OCI-LY7 (cell line): ENCODE results near the gene COPZ1. TPM values are rescaled to one million over a fixed set of nuclear protein-coding genes. Genes with fewer than 3 reads are reported as not detected.

Experiments
- BruUV-seq: library from RNA; stranded (reverse); fragments of 400-500 nt; replicated peaks from 2 replicates; lab custom pipeline; 2021; lab: Mats Ljungman, UMichigan
- CTCF ChIA-PET: fragments of 300-600 bp; sonication (Branson Sonifier 250); formaldehyde crosslinking; loops from one replicate; lab custom pipeline; 2022; ENCODE audit warnings: antibody characterized with exemption; ENCODE audit not compliant: unreplicated experiment; lab: Charles Lee
- POLR2A ChIA-PET: fragments of 300-600 bp; sonication (Branson Sonifier 250); formaldehyde crosslinking; loops from one replicate; lab custom pipeline; 2022; ENCODE audit warnings: antibody characterized with exemption; lab: Charles Lee
- DNase-seq: peaks from one replicate; pipeline ENCODE4 v3.0.0-alpha.2; 2015; ENCODE audit warnings: low spot score
- H2AFZ ChIP-seq: fragments of 200-600 bp; sonication (generic), shearing (Covaris generic); 2 replicates; pipeline ENCODE4 v1.6.1; 2014; ENCODE audit warnings: mild to moderate bottlenecking, antibody characterized with exemption, low read length, moderate library complexity
- H3K27ac ChIP-seq: fragments of 200-600 bp; sonication (generic); 2 replicates; pipeline ENCODE4 v1.5.1; 2014; ENCODE audit warnings: mixed run types, low read depth, mild to moderate bottlenecking, moderate library complexity, low read length, inconsistent platforms; ENCODE audit not compliant: poor library complexity, severe bottlenecking
- H3K36me3 ChIP-seq: fragments of 200-600 bp; sonication (generic); 2 replicates; pipeline ENCODE4 v1.6.1; 2014; ENCODE audit warnings: mild to moderate bottlenecking, antibody characterized with exemption, low read length, moderate library complexity, mixed read lengths; ENCODE audit not compliant: insufficient read depth
- H3K4me1 ChIP-seq: fragments of 200-600 bp; sonication (generic); 2 replicates; pipeline ENCODE4 v1.5.1; 2014; ENCODE audit warnings: mild to moderate bottlenecking, low read length; ENCODE audit not compliant: insufficient read depth, poor library complexity, severe bottlenecking
- H3K4me2 ChIP-seq: fragments of 200-600 bp; sonication (generic); 2 replicates; pipeline ENCODE4 v1.6.1; 2014; ENCODE audit warnings: mild to moderate bottlenecking, low read length
- H3K4me3 ChIP-seq: fragments of 200-600 bp; sonication (generic); 2 replicates; pipeline ENCODE4 v1.5.1; 2014; ENCODE audit warnings: mild to moderate bottlenecking, low read depth, low read length; ENCODE audit not compliant: poor library complexity, severe bottlenecking
- H3K79me2 ChIP-seq: fragments of 200-600 bp; sonication (generic); 2 replicates; pipeline ENCODE4 v1.6.1; 2016; ENCODE audit warnings: low read depth, mild to moderate bottlenecking, low read length, moderate library complexity, mixed read lengths; ENCODE audit not compliant: insufficient read depth
- H3K9me2 ChIP-seq: fragments of 200-600 bp; sonication (generic); 2 replicates; pipeline ENCODE4 v1.6.1; 2016; ENCODE audit warnings: mild to moderate bottlenecking, low read length, mixed read lengths; ENCODE audit not compliant: insufficient read depth
- H3K9me3 ChIP-seq: fragments of 200-600 bp; sonication (generic); 2 replicates; pipeline ENCODE4 v1.6.1; 2014; ENCODE audit warnings: mild to moderate bottlenecking, mixed run types, low read length, mixed read lengths
- H4K20me1 ChIP-seq: fragments of 200-600 bp; sonication (generic); 2 replicates; pipeline ENCODE4 v1.6.1; 2014; ENCODE audit warnings: mild to moderate bottlenecking, antibody characterized with exemption, low read length, moderate library complexity, mixed read lengths; ENCODE audit not compliant: insufficient read depth
- EZH2phosphoT487 ChIP-seq: fragments of 200-600 bp; sonication (generic); IDR thresholded peaks from 2 replicates; pipeline ENCODE4 v1.6.1; 2018; ENCODE audit warnings: low read depth, borderline replicate concordance, mild to moderate bottlenecking, mixed run types, antibody characterized with exemption, low read length, moderate library complexity, mixed read lengths
- intact Hi-C: fragments of 100-400 bp; cut with micrococcal nuclease; formaldehyde crosslinking; loops from one replicate; pipeline ENCODE4 v1.10.0; 2022; ENCODE audit not compliant: unreplicated experiment
- total RNA-seq, 2 experiments: library from RNA; depleted of rRNA in 1 of 2; stranded (reverse); fragments of >200 nt in 1 of 2; shearing (Covaris generic) in 1 of 2; gene quantifications; 2 replicates each; pipeline ENCODE4 v1.2.3, GENCODE V29; 2014 to 2022
- TF ChIP-seq, protein P1 (sequence below): fragments of 200-600 bp; sonication (generic); conservative IDR thresholded peaks from 2 replicates; pipeline ENCODE4 v1.5.1; 2014; ENCODE audit warnings: mild to moderate bottlenecking, antibody characterized with exemption, low read length, moderate library complexity, mixed read lengths

Gene COPZ1
- total RNA-seq, 2 experiments from 2014 or later = 86.0 to 121 TPM

GRCh38 chr12:54340846-54341245 is 15.9 kb downstream of the COPZ1 start:
- intact Hi-C loops = no loop called here
- Histone ChIP-seq H3K9me2 (no peaks in the 10 kb centered on the region), H3K9me3 (no peaks in the 10 kb centered on the region), H3K4me3 (no peak overlapping the region), H4K20me1 (0 out of 2 replicates have a peak, but pooled peaks cover 12% of the 10 kb centered on the region), H2AFZ (no peak overlapping the region), H3K27ac (no peak overlapping the region), H3K4me1 (peaks cover 13% of the 10 kb centered on the region), H3K79me2 (no peaks in the 10 kb centered on the region), H3K4me2 (no peak overlapping the region), H3K36me3 (peaks cover 61% of the 10 kb centered on the region)
- no peak for DNase-seq
- ChIA-PET POLR2A (interaction anchor here (0.6 to 0.8 kb wide), 2 partner anchors 10 to 73 kb away, joined by 3 to 5 read pairs; no protein-coding TSS in a partner anchor), CTCF (no interaction called here)
- BruUV-seq = no TSS peak
- TF ChIP-seq, protein P1, sequence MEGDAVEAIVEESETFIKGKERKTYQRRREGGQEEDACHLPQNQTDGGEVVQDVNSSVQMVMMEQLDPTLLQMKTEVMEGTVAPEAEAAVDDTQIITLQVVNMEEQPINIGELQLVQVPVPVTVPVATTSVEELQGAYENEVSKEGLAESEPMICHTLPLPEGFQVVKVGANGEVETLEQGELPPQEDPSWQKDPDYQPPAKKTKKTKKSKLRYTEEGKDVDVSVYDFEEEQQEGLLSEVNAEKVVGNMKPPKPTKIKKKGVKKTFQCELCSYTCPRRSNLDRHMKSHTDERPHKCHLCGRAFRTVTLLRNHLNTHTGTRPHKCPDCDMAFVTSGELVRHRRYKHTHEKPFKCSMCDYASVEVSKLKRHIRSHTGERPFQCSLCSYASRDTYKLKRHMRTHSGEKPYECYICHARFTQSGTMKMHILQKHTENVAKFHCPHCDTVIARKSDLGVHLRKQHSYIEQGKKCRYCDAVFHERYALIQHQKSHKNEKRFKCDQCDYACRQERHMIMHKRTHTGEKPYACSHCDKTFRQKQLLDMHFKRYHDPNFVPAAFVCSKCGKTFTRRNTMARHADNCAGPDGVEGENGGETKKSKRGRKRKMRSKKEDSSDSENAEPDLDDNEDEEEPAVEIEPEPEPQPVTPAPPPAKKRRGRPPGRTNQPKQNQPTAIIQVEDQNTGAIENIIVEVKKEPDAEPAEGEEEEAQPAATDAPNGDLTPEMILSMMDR = no peak
- no peak for TF ChIP-seq EZH2phosphoT487

GRCh38 chr12:54341378-54342300 is 16.7 kb downstream of the COPZ1 start:
- TF ChIP-seq EZH2phosphoT487 = no peak
- TF ChIP-seq, protein P1 = no peak
- Histone ChIP-seq H3K9me2 (no peaks in the 10 kb centered on the region), H3K4me3 (no peak overlapping the region), H4K20me1 (0 out of 2 replicates have a peak, but pooled peaks cover 12% of the 10 kb centered on the region), H3K4me1 (peaks cover 8% of the 10 kb centered on the region), H3K79me2 (no peaks in the 10 kb centered on the region), H3K36me3 (peaks cover 67% of the 10 kb centered on the region), H3K4me2 (no peak overlapping the region), H2AFZ (no peak overlapping the region), H3K9me3 (no peaks in the 10 kb centered on the region), H3K27ac (no peak overlapping the region)
- BruUV-seq = no TSS peak
- intact Hi-C loops = no loop called here
- POLR2A ChIA-PET = interaction anchor here (0.6 to 1.2 kb wide), 4 partner anchors 9 to 74 kb away, joined by 3 to 6 read pairs (median 4); partner anchors contain the start of gene COPZ1
- DNase-seq = no peak
- CTCF ChIA-PET = no interaction called here

- Histone ChIP-seq H3K36me3 (peaks cover 68% of the 10 kb centered on the region), H4K20me1 (no peaks in the 10 kb centered on the region), H3K9me3 (no peaks in the 10 kb centered on the region), H3K79me2 (no peaks in the 10 kb centered on the region), H3K9me2 (no peaks in the 10 kb centered on the region), H3K27ac (no peak overlapping the region), H3K4me2 (no peak overlapping the region), H2AFZ (no peak overlapping the region), H3K4me3 (no peak overlapping the region), H3K4me1 (peaks cover 13% of the 10 kb centered on the region)
- POLR2A ChIA-PET = no interaction called here
- TF ChIP-seq, protein P1 = no peak
- TF ChIP-seq EZH2phosphoT487 = no peak
- intact Hi-C loops = no loop called here
- CTCF ChIA-PET = no interaction called here
- no TSS peak for BruUV-seq
- no peak for DNase-seq
These were observed 24.1 kb downstream of the COPZ1 start for GRCh38 chr12:54349036-54349435.
